Endothelial cell of umbilical vein (primary cell): ENCODE data around the gene BLNK. TPM values are rescaled to one million over a fixed set of nuclear protein-coding genes. Genes with fewer than 3 reads are reported as not detected.

Source experiments
- BruUV-seq: library from RNA; stranded (reverse); fragments of 400-500 nt; replicated peaks from 2 replicates; lab custom pipeline; 2021; lab: Mats Ljungman, UMichigan
- CTCF ChIA-PET: fragments of 300-600, 350-600 bp; sonication (Branson Sonifier 250); formaldehyde crosslinking; loops from one replicate; lab custom pipeline; 2021; ENCODE audit warnings: antibody characterized with exemption, inconsistent platforms; lab: Charles Lee
- POLR2A ChIA-PET: fragments of 300-600, 350-600 bp; sonication (Branson Sonifier 250); formaldehyde crosslinking; loops from one replicate; lab custom pipeline; 2021; ENCODE audit warnings: antibody characterized with exemption, inconsistent platforms; lab: Charles Lee
- DNase-seq: peaks from one replicate; pipeline ENCODE4 v3.0.0-alpha.2; 2011; ENCODE audit warnings: low read depth, low spot score
- FAIRE-seq: peaks from 2 replicates; lab custom pipeline; 2011; peaks lifted over from hg19 to GRCh38; lab: Jason Lieb, UNC
- H2AFZ ChIP-seq: 2 replicates; pipeline ENCODE4 v1.6.0; 2012; ENCODE audit warnings: low read depth, low read length, control low read depth, inconsistent platforms
- H3K27ac ChIP-seq: 2 replicates; pipeline ENCODE4 v1.5.1; 2011; ENCODE audit warnings: low read depth, mild to moderate bottlenecking, control low read depth, low read length, moderate library complexity; ENCODE audit not compliant: insufficient read depth
- H3K27me3 ChIP-seq, 2 experiments: 2 replicates each; pipeline versions ENCODE4 v1.6.0 to v1.6.1; 2011; ENCODE audit warnings: low read length in 2 of 2, mixed read lengths in 1 of 2; ENCODE audit not compliant: control insufficient read depth in 2 of 2, insufficient read depth in 2 of 2
- H3K36me3 ChIP-seq, 2 experiments: 2 replicates in 1 of 2; 3 replicates in 1 of 2; pipeline ENCODE4 v1.5.1; 2011; ENCODE audit warnings: low read length in 2 of 2, mild to moderate bottlenecking in 1 of 2, moderate library complexity in 1 of 2; ENCODE audit not compliant: control insufficient read depth in 2 of 2, insufficient read depth in 2 of 2; ENCODE audit errors: extremely low read depth in 1 of 2
- H3K4me1 ChIP-seq: 3 replicates; pipeline ENCODE4 v1.5.1; 2011; ENCODE audit warnings: mild to moderate bottlenecking, low read length; ENCODE audit not compliant: control insufficient read depth, insufficient read depth; ENCODE audit errors: extremely low read depth
- H3K4me2 ChIP-seq: 2 replicates; pipeline ENCODE4 v1.6.1; 2011; ENCODE audit warnings: low read length, control low read depth, mixed read lengths; ENCODE audit not compliant: insufficient read depth
- H3K4me3 ChIP-seq, 3 experiments: fragments of 200-600 bp in 1 of 3; sonication (generic), shearing (Covaris generic) in 1 of 3; replicated peaks in 1 of 3; 2 replicates each; pipeline ENCODE4 v1.5.1; 2011 to 2016; ENCODE audit warnings: control low read depth in 3 of 3, low read length in 3 of 3, mild to moderate bottlenecking in 2 of 3, inconsistent platforms in 1 of 3, low read depth in 1 of 3, moderate library complexity in 1 of 3; ENCODE audit not compliant: insufficient read depth in 1 of 3
- H3K79me2 ChIP-seq: 2 replicates; pipeline ENCODE4 v1.6.0; 2012; ENCODE audit warnings: low read length, inconsistent platforms; ENCODE audit not compliant: control insufficient read depth, insufficient read depth
- H3K9ac ChIP-seq: replicated peaks from 2 replicates; pipeline ENCODE3; 2011; ENCODE audit warnings: low read length, control low read depth; ENCODE audit not compliant: insufficient read depth; ENCODE audit errors: extremely low read depth
- H3K9me1 ChIP-seq: replicated peaks from 3 replicates; pipeline ENCODE4 v1.6.0; 2011; ENCODE audit warnings: mild to moderate bottlenecking, low read length; ENCODE audit not compliant: control insufficient read depth, insufficient read depth; ENCODE audit errors: extremely low read depth
- H3K9me3 ChIP-seq: replicated peaks from 2 replicates; pipeline ENCODE4 v1.5.1; 2012; ENCODE audit warnings: low read length, inconsistent platforms; ENCODE audit not compliant: control insufficient read depth, insufficient read depth
- H4K20me1 ChIP-seq: replicated peaks from 2 replicates; pipeline ENCODE3; 2011; ENCODE audit warnings: mild to moderate bottlenecking, low read length; ENCODE audit not compliant: control insufficient read depth, insufficient read depth; ENCODE audit errors: extremely low read depth
- CTCF ChIP-seq, 2 donors: IDR thresholded peaks; 1 replicate in 1 of 2; 2 replicates in 1 of 2; pipeline ENCODE4 v1.5.1; 2011; ENCODE audit warnings: low read length in 2 of 2, mild to moderate bottlenecking in 2 of 2, moderate library complexity in 2 of 2, control low read depth in 1 of 2, inconsistent platforms in 1 of 2, low read depth in 1 of 2; ENCODE audit not compliant: insufficient read depth in 1 of 2; ENCODE audit errors: extremely low read depth in 1 of 2
- EZH2 ChIP-seq: IDR thresholded peaks from 2 replicates; pipeline ENCODE4 v1.6.1; 2012; ENCODE audit warnings: borderline replicate concordance, low read depth, mild to moderate bottlenecking, moderate library complexity, low read length, inconsistent platforms; ENCODE audit not compliant: severe bottlenecking
- FOS ChIP-seq: IDR thresholded peaks from 2 replicates; pipeline ENCODE4 v1.6.1; 2011; ENCODE audit warnings: mild to moderate bottlenecking, low read length, moderate library complexity, borderline replicate concordance; ENCODE audit not compliant: insufficient read depth
- GATA2 ChIP-seq: IDR thresholded peaks from 2 replicates; pipeline ENCODE4 v1.7.0; 2011; ENCODE audit warnings: low read depth, mild to moderate bottlenecking, moderate library complexity, mixed read lengths, low read length; ENCODE audit not compliant: insufficient read length, insufficient read depth
- JUN ChIP-seq: IDR thresholded peaks from 2 replicates; pipeline ENCODE4 v1.6.1; 2011; ENCODE audit warnings: borderline replicate concordance, low read depth; ENCODE audit not compliant: insufficient read length, insufficient read depth
- MAX ChIP-seq: IDR thresholded peaks from 2 replicates; pipeline ENCODE4 v1.6.1; 2011; ENCODE audit not compliant: insufficient read depth, insufficient read length
- MYC ChIP-seq: IDR thresholded peaks from one replicate; pipeline ENCODE4 v1.6.1; 2011; ENCODE audit warnings: mild to moderate bottlenecking, low read depth, low read length
- POLR2A ChIP-seq: IDR thresholded peaks from 2 replicates; pipeline ENCODE4 v1.6.1; 2012; ENCODE audit warnings: low read depth, mild to moderate bottlenecking, control low read depth, low read length
- POLR2AphosphoS5 ChIP-seq: IDR thresholded peaks from 2 replicates; pipeline ENCODE4 v1.6.1; 2012; ENCODE audit warnings: low read depth, mild to moderate bottlenecking, control low read depth, low read length, moderate library complexity; ENCODE audit not compliant: insufficient read depth
- dilution Hi-C: fragments of 300-500 bp; cut with MboI; formaldehyde crosslinking; loops from one replicate; pipeline ENCODE4 v1.15.0; 2019; ENCODE audit warnings: low sequenced_read_pairs; ENCODE audit not compliant: extremely low pct_ligation_motif_present
- intact Hi-C: fragments of 100-400 bp; cut with micrococcal nuclease; formaldehyde crosslinking; loops from one replicate; pipeline ENCODE4 v1.10.0; 2022
- polyA plus RNA-seq, 4 experiments: library from polyadenylated mRNA; depleted of rRNA in 3 of 4; stranded (reverse) in 3 of 4; unstranded in 1 of 4; fragments of >200 nt; gene quantifications; 2 replicates each; pipeline versions ENCODE4 v1.2.1 to v1.2.3, GENCODE V29; 2011 to 2012; ENCODE audit warnings: missing spikeins in 1 of 4
- total RNA-seq: library from RNA; stranded (reverse); gene quantifications from 2 replicates; pipeline ENCODE4 v1.2.3, GENCODE V29; 2021

Gene BLNK
- total and polyA plus RNA-seq, 2 donors (not counting 3 experiments of a cell fraction or from before 2014, with no cell fraction given), result not detected

GRCh38 chr10:96212911-96213310 lies 58.5 kb downstream of the BLNK start:
- Histone ChIP-seq H3K4me1 (no peaks in the 10 kb centered on the region), H3K79me2 (no peaks in the 10 kb centered on the region), H3K9me3 (no peaks in the 10 kb centered on the region), H3K9ac (no peak overlapping the region), H3K4me2 (no peak overlapping the region), H3K4me3 (no peak overlapping the region), H2AFZ (no peak overlapping the region), H3K27ac (no peak overlapping the region), H3K27me3 (no peaks in the 10 kb centered on the region), H3K9me1 (no peaks in the 10 kb centered on the region), H3K36me3 (no peaks in the 10 kb centered on the region), H4K20me1 (no peaks in the 10 kb centered on the region)
- TF ChIP-seq MAX (no peak), MYC (no peak), FOS (no peak), GATA2 (no peak), POLR2AphosphoS5 (no peak), JUN (no peak), POLR2A (no peak), CTCF (IDR thresholded peaks at IDR 0.05; ENCODE audit: extremely low read depth in 1 of 2, insufficient read depth in 1 of 2, low read depth in 1 of 2, low read length in 2 of 2) (no peak), EZH2 (no peak)
- intact Hi-C loops, result no loop called here
- BruUV-seq, result no TSS peak
- dilution Hi-C loops, result no loop called here
- ChIA-PET CTCF (interaction anchor here (1.3 to 2.0 kb wide), 3 partner anchors 10 to 196 kb away, joined by 3 to 9 read pairs (median 3); no protein-coding TSS in a partner anchor), POLR2A (no interaction called here)
- DNase-seq (no peak), FAIRE-seq (no peak)
